K562 (cell line): ENCODE results near the gene OTULINL. TPM values are rescaled to one million over a fixed set of nuclear protein-coding genes. Genes with fewer than 3 reads are reported as not detected.

Experiments
- ATAC-seq: fragments of 200-7000 bp; cut with Tn5 transposase; 3 replicates; pipeline ENCODE4 v1.9.1; 2020; ENCODE audit warnings: moderate library complexity
- BruUV-seq: library from RNA; stranded (reverse); fragments of 400-500 nt; replicated peaks from 2 replicates; lab custom pipeline; 2021; lab: Mats Ljungman, UMichigan
- CTCF ChIA-PET: fragments of 300-600 bp; formaldehyde crosslinking; extraction: SDS; loops from one replicate; lab custom pipeline; 2021; ENCODE audit warnings: low intra/inter-chr PET ratio; lab: Yijun Ruan, JAX
- POLR2A ChIA-PET: fragments of 300-600, 350-650 bp; sonication (Branson Sonifier 250); formaldehyde crosslinking; extraction: SDS; loops from one replicate; lab custom pipeline; 2021; ENCODE audit warnings: antibody characterized with exemption, inconsistent platforms; lab: Yijun Ruan, JAX
- DNase-seq, 4 experiments: peaks; one replicate each; pipeline versions ENCODE4 v3.0.0 to v3.0.0-alpha.2; 2011 to 2018; ENCODE audit warnings: low spot score in 3 of 4, mixed read lengths in 3 of 4; ENCODE audit errors: extremely low read depth in 1 of 4
- FAIRE-seq: peaks from 2 replicates; lab custom pipeline; 2011; peaks lifted over from hg19 to GRCh38; lab: Jason Lieb, UNC
- H2AFZ ChIP-seq: 2 replicates; pipeline ENCODE4 v1.6.0; 2011; ENCODE audit warnings: low read depth, low read length, control low read depth, inconsistent platforms
- H3K27ac ChIP-seq: fragments of 200-600 bp; 3 replicates; pipeline ENCODE4 v1.8.0; 2011; ENCODE audit warnings: low read depth, mild to moderate bottlenecking, control low read depth, inconsistent platforms, low read length, moderate library complexity, mixed read lengths; ENCODE audit errors: extremely low read depth
- H3K27me3 ChIP-seq, 2 experiments: fragments of 300-600 bp in 1 of 2; 2 replicates in 1 of 2; 3 replicates in 1 of 2; pipeline versions ENCODE4 v1.6.0 to v1.8.0; 2011; ENCODE audit warnings: inconsistent platforms in 2 of 2, low read length in 2 of 2, mild to moderate bottlenecking in 1 of 2, mixed read lengths in 1 of 2, moderate library complexity in 1 of 2; ENCODE audit not compliant: control insufficient read depth in 2 of 2, insufficient read depth in 2 of 2
- H3K36me3 ChIP-seq: fragments of 300-600 bp; 3 replicates; pipeline ENCODE4 v1.8.0; 2011; ENCODE audit warnings: mild to moderate bottlenecking, low read length, inconsistent platforms; ENCODE audit not compliant: control insufficient read depth, insufficient read depth
- H3K4me1 ChIP-seq, 2 experiments: fragments of 200-600 bp in 1 of 2; replicated peaks in 1 of 2; 2 replicates in 1 of 2; 3 replicates in 1 of 2; pipeline versions ENCODE4 v1.5.1 to v1.8.0; 2011; ENCODE audit warnings: inconsistent platforms in 2 of 2, low read length in 2 of 2, mild to moderate bottlenecking in 1 of 2, mixed read lengths in 1 of 2, moderate library complexity in 1 of 2; ENCODE audit not compliant: control insufficient read depth in 2 of 2, insufficient read depth in 2 of 2
- H3K4me2 ChIP-seq: 2 replicates; pipeline ENCODE4 v1.6.1; 2011; ENCODE audit warnings: low read length, control low read depth, inconsistent platforms, mixed read lengths; ENCODE audit not compliant: insufficient read depth
- H3K4me3 ChIP-seq: fragments of 200-600 bp; sonication (generic), shearing (Covaris generic); 2 replicates; pipeline ENCODE4 v1.5.1; 2016; ENCODE audit warnings: control low read depth, inconsistent platforms
- H3K79me2 ChIP-seq: fragments of 200-600 bp; 3 replicates; pipeline ENCODE4 v1.8.0; 2011; ENCODE audit warnings: low read length, inconsistent platforms; ENCODE audit not compliant: control insufficient read depth, insufficient read depth
- H3K9ac ChIP-seq, 2 experiments: 2 replicates each; pipeline versions ENCODE4 v1.6.0 to v1.6.1; 2011; ENCODE audit warnings: low read depth in 2 of 2, low read length in 2 of 2, control low read depth in 1 of 2, inconsistent platforms in 1 of 2, mild to moderate bottlenecking in 1 of 2, mixed read lengths in 1 of 2; ENCODE audit not compliant: insufficient read depth in 1 of 2
- H3K9me1 ChIP-seq: one replicate; pipeline ENCODE4 v1.6.0; 2011; ENCODE audit warnings: inconsistent platforms, mild to moderate bottlenecking, low read length, moderate library complexity; ENCODE audit not compliant: control insufficient read depth, insufficient read depth
- H3K9me3 ChIP-seq: replicated peaks from 2 replicates; pipeline ENCODE4 v1.5.1; 2011; ENCODE audit warnings: low read depth, low read length, inconsistent platforms; ENCODE audit not compliant: control insufficient read depth, insufficient read depth
- H4K20me1 ChIP-seq: replicated peaks from 2 replicates; pipeline ENCODE4 v1.6.1; 2011; ENCODE audit warnings: low read length, inconsistent platforms, mixed read lengths; ENCODE audit not compliant: control insufficient read depth, insufficient read depth
- CEBPZ ChIP-seq: fragments of 150-350 bp; IDR thresholded peaks from 2 replicates; pipeline ENCODE4 v1.6.1; 2014; ENCODE audit warnings: low read depth, mild to moderate bottlenecking, low read length, borderline replicate concordance
- SFPQ ChIP-seq: fragments of 200-400 bp; formaldehyde crosslinking; IDR thresholded peaks from 2 replicates; pipeline ENCODE4 v1.6.1; 2017; ENCODE audit warnings: mild to moderate bottlenecking, low read depth, low read length, moderate library complexity
- SMAD4 ChIP-seq: fragments of 250-450 bp; sonication (Bioruptor Pico); conservative IDR thresholded peaks from 2 replicates; pipeline ENCODE4 v1.8.0; 2021; ENCODE audit warnings: inconsistent platforms, mild to moderate bottlenecking, moderate library complexity
- WHSC1 ChIP-seq: IDR thresholded peaks from one replicate; pipeline ENCODE4 v1.6.1; 2012; ENCODE audit warnings: low read length, control low read depth, inconsistent platforms
- ZC3H8 ChIP-seq: fragments of 450-650 bp; IDR thresholded peaks from 2 replicates; pipeline ENCODE4 v1.6.1; 2017
- ZNF766 ChIP-seq: fragments of 200-800 bp; sonication (Bioruptor generic); conservative IDR thresholded peaks from 2 replicates; pipeline ENCODE4 v1.6.1; 2016; ENCODE audit warnings: missing genetic modification characterization, missing compliant biosample characterization
- WGBS: fragments of 100-300 bp; shearing (Covaris generic); methylation state at CpG from one replicate; pipeline ENCODE4 v1.1.6; 2016; ENCODE audit warnings: low coverage, mixed read lengths; ENCODE audit not compliant: insufficient coverage; ENCODE audit errors: missing lambda C conversion rate; 5-methylcytosine and 5-hydroxymethylcytosine counted together
- in situ Hi-C: fragments of 300-500 bp; cut with MboI; formaldehyde crosslinking; loops from 4 replicates; pipeline ENCODE4 v1.15.0; 2018; ENCODE audit warnings: inconsistent platforms, mixed read lengths
- intact Hi-C: fragments of 100-400 bp; cut with micrococcal nuclease; formaldehyde crosslinking; loops from 2 replicates; pipeline ENCODE4 v1.14.2; 2022
- polyA plus RNA-seq, 8 experiments: library from polyadenylated mRNA; depleted of rRNA in 4 of 8; stranded (reverse) in 5 of 8; unstranded in 3 of 8; fragments of >200 nt; fragmentation: Nextera tagmentation in 2 of 8; fragmentation: Illumina TruSeq in 1 of 8; extraction: Ambion mirVana in 2 of 8; extraction: Trizol in 1 of 8; gene quantifications; 2 replicates each; pipeline versions ENCODE4 v1.2.1 to v1.2.3, GENCODE V29; 2011 to 2014; ENCODE audit warnings: inconsistent platforms in 1 of 8, missing spikeins in 1 of 8
- total RNA-seq, 7 experiments: library from RNA; depleted of rRNA in 6 of 7; stranded (reverse); fragments of >200 nt in 6 of 7; fragmentation: Illumina TruSeq in 2 of 7; extraction: Trizol in 2 of 7; gene quantifications; 2 replicates each; pipeline versions ENCODE4 v1.2.1 to v1.2.3, GENCODE V29; 2011 to 2021; ENCODE audit warnings: low replicate concordance in 1 of 7
- TF ChIP-seq, protein P1 (sequence below): fragments of 450-650 bp; IDR thresholded peaks from 2 replicates; pipeline ENCODE4 v1.6.1; 2014; ENCODE audit warnings: low read depth, mild to moderate bottlenecking, moderate library complexity, borderline replicate concordance
- TF ChIP-seq, protein P2 (sequence below), 2 experiments: fragments of 200-800 bp in 1 of 2; sonication (Bioruptor generic) in 1 of 2; sonication (generic) in 1 of 2; formaldehyde crosslinking in 1 of 2; IDR thresholded peaks in 1 of 2; conservative IDR thresholded peaks in 1 of 2; 2 replicates each; pipeline versions ENCODE4 v1.5.0 to v1.6.1; 2016 to 2020; ENCODE audit warnings: missing compliant biosample characterization in 1 of 2, missing genetic modification characterization in 1 of 2, missing genetic modification reagents in 1 of 2
- TF ChIP-seq, protein P3 (sequence below): fragments of 450-650 bp; IDR thresholded peaks from 2 replicates; pipeline ENCODE4 v1.6.1; 2016; ENCODE audit warnings: mild to moderate bottlenecking

OTULINL gene
- total and polyA plus RNA-seq, 9 of the 15 experiments (the other 6 are each of a cell fraction or from before 2014, with no cell fraction given), result 0.13 to 0.18 TPM; not detected in 7

DNA sequence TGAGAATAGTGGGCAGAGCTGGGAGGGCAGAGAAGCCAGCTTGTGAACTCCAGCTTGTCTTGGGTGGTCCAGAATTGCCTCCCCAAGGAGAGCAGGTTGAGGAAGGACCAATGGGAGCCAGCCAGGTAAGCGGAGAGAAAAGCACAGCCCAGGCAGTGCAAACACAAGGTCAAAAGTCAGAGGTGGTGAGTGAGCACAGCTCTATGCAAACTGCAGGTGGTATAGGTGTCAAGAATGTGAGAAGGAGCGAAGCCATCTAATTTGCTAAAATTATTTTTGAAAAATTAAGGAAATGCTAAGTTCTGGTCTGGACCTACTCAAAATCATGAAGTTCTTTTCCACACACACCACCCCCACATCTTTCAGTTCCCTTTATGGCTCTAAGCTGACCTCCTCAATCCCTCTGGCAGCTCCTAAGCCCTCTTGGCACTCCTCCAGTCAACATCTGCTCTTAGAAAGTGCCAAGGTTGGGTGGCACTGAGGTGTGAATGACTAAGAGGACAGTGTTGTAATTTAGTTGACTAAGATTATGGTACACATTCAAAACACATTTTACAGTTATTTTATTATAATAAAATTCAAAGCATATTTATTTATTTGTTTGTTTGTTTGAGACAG, 6.6 kb upstream of the OTULINL start:
- peaks cover 0 to 6% of the 10 kb centered on the region in 2 experiments; a peak in 1 of 5 replicates for H3K4me1 ChIP-seq
- no peak overlapping the region for H3K9ac ChIP-seq
- H3K4me3 ChIP-seq, result no peak overlapping the region
- ATAC-seq (no peak), FAIRE-seq (no peak), DNase-seq (no peak)
- ChIA-PET POLR2A (no interaction called here), CTCF (no interaction called here)
- no TSS peak for BruUV-seq
- WGBS, result 0% methylated on average over 2 of the region's 2 CpGs
- no peak overlapping the region for H2AFZ ChIP-seq
- H3K9me1 ChIP-seq, result no peaks in the 10 kb centered on the region
- no peak overlapping the region for H3K4me2 ChIP-seq
- in situ Hi-C loops (no loop called here), intact Hi-C loops (no loop called here)
- H4K20me1 ChIP-seq, result no peaks in the 10 kb centered on the region
- H3K27ac ChIP-seq, result no peak overlapping the region
- no peaks in the 10 kb centered on the region; the same call in 1 of the 2 replicates for H3K9me3 ChIP-seq
- H3K79me2 ChIP-seq, result no peaks in the 10 kb centered on the region
- H3K27me3 ChIP-seq, result peaks cover 2 to 10% of the 10 kb centered on the region in 2 experiments; a peak in 2 of 5 replicates
- no peaks in the 10 kb centered on the region for H3K36me3 ChIP-seq
- TF ChIP-seq, protein P1, sequence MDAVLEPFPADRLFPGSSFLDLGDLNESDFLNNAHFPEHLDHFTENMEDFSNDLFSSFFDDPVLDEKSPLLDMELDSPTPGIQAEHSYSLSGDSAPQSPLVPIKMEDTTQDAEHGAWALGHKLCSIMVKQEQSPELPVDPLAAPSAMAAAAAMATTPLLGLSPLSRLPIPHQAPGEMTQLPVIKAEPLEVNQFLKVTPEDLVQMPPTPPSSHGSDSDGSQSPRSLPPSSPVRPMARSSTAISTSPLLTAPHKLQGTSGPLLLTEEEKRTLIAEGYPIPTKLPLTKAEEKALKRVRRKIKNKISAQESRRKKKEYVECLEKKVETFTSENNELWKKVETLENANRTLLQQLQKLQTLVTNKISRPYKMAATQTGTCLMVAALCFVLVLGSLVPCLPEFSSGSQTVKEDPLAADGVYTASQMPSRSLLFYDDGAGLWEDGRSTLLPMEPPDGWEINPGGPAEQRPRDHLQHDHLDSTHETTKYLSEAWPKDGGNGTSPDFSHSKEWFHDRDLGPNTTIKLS, result no peak
- TF ChIP-seq SFPQ, result no peak
- no peak for TF ChIP-seq ZC3H8
- TF ChIP-seq, protein P2, sequence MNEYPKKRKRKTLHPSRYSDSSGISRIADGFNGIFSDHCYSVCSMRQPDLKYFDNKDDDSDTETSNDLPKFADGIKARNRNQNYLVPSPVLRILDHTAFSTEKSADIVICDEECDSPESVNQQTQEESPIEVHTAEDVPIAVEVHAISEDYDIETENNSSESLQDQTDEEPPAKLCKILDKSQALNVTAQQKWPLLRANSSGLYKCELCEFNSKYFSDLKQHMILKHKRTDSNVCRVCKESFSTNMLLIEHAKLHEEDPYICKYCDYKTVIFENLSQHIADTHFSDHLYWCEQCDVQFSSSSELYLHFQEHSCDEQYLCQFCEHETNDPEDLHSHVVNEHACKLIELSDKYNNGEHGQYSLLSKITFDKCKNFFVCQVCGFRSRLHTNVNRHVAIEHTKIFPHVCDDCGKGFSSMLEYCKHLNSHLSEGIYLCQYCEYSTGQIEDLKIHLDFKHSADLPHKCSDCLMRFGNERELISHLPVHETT (CRISPR knock-in tag; conservative IDR thresholded peaks at IDR 0.05 in 1 of 2, IDR thresholded peaks at IDR 0.05 in 1 of 2), result no peak
- TF ChIP-seq, protein P3, sequence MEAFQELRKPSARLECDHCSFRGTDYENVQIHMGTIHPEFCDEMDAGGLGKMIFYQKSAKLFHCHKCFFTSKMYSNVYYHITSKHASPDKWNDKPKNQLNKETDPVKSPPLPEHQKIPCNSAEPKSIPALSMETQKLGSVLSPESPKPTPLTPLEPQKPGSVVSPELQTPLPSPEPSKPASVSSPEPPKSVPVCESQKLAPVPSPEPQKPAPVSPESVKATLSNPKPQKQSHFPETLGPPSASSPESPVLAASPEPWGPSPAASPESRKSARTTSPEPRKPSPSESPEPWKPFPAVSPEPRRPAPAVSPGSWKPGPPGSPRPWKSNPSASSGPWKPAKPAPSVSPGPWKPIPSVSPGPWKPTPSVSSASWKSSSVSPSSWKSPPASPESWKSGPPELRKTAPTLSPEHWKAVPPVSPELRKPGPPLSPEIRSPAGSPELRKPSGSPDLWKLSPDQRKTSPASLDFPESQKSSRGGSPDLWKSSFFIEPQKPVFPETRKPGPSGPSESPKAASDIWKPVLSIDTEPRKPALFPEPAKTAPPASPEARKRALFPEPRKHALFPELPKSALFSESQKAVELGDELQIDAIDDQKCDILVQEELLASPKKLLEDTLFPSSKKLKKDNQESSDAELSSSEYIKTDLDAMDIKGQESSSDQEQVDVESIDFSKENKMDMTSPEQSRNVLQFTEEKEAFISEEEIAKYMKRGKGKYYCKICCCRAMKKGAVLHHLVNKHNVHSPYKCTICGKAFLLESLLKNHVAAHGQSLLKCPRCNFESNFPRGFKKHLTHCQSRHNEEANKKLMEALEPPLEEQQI, result no peak
- no peak for TF ChIP-seq CEBPZ
- no peak for TF ChIP-seq ZNF766
- TF ChIP-seq SMAD4 (CRISPR knock-in tag), result no peak
- TF ChIP-seq WHSC1, result no peak
